H1 (cell line): ENCODE results near the gene DHRS12. TPM values are rescaled to one million over a fixed set of nuclear protein-coding genes. Genes with fewer than 3 reads are reported as not detected.

ENCODE experiments used
- BCL11A ChIP-seq, 2 experiments: IDR thresholded peaks; one replicate each; pipeline ENCODE4 v1.6.1; 2011; ENCODE audit warnings: low read depth in 2 of 2, low read length in 2 of 2, mild to moderate bottlenecking in 2 of 2
- polyA plus RNA-seq, 7 experiments: library from polyadenylated mRNA; depleted of rRNA in 3 of 7; stranded (reverse) in 5 of 7; unstranded in 2 of 7; fragments of >200 nt in 5 of 7; fragments of 200-250 nt in 2 of 7; gene quantifications; 1 replicate in 5 of 7; 2 replicates in 1 of 7; 4 replicates in 1 of 7; pipeline versions ENCODE4 v1.2.1 to v1.2.3, GENCODE V29; 2011 to 2013; ENCODE audit warnings: missing spikeins in 2 of 7, mixed read lengths in 2 of 7
- total RNA-seq: library from RNA; stranded (reverse); fragmentation: NEBNext Ultra II Directional; extraction: Animal tissue kit (Norgen Biotek cat#: 25700); gene quantifications from 2 replicates; pipeline ENCODE4 v1.2.1, GENCODE V29; 2021

DHRS12 gene
- total and polyA plus RNA-seq, 2 of the 8 experiments (the other 6 are each of a cell fraction or from before 2014, with no cell fraction given) = 8.7 TPM

DNA sequence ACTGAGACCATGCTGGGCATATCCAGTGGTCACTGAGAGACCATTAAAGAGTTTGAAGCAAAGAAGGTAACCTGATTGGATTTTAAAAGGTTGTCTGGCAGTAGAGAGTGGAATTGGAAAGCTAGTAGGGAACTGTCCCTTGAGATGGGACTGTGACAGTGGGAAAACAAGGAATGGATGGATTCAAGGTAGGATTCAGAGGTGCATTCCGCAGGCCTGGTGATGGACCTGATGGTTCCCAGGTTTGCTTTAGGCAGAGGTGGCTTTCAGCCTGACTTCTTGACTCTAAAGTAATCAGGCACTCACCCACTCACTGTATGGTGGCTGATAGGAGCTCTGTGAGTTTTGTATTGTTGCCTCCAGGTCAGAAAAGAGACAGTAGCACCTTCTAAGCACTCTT lies 73.0 kb downstream of the DHRS12 start (continued):
- TF ChIP-seq BCL11A (IDR thresholded peaks at IDR 0.05; ENCODE audit: low read depth in 2 of 2, low read length in 2 of 2) = no peak
